Stimulated activated CD4-positive, alpha-beta T cell treated with anti-CD3 and anti-CD28 coated beads, Interleukin-12 subunit alpha, Interleukin-12 subunit beta, amount 100 ng/mL, for 48 hours (primary cell): ENCODE data around the gene HLCS.
"Not testable (repeated sequence)": the region's sequence is repeated elsewhere in the genome, so short reads cannot be mapped to it uniquely, and the experiment has no call there.

Source experiments
- DNase-seq, 3 donors: peaks; one replicate each; pipeline ENCODE4 v3.0.0-alpha.2; 2020; ENCODE audit warnings: low read depth in 2 of 3, low spot score in 1 of 3

Gene HLCS

GRCh38 chr21:36959020-36959835 lies 7.2 kb downstream of the HLCS start:
- no peak for DNase-seq

GRCh38 chr21:36955783-36956182 lies 10.7 kb downstream of the HLCS start:
- no peak for DNase-seq

GRCh38 chr21:36952331-36952730 lies 14.1 kb downstream of the HLCS start:
- not testable (repeated sequence) for DNase-seq

- no peak for DNase-seq
These were observed 17.0 kb downstream of the HLCS start for GRCh38 chr21:36949171-36950141.

GRCh38 chr21:36948686-36949085 lies 17.8 kb downstream of the HLCS start:
- DNase-seq: no peak

GRCh38 chr21:36946949-36947356 lies 19.5 kb downstream of the HLCS start:
- no peak for DNase-seq

- no peak for DNase-seq
These were observed 20.9 kb downstream of the HLCS start for GRCh38 chr21:36945496-36946138.

GRCh38 chr21:36936361-36937135 lies 29.9 kb downstream of the HLCS start:
- DNase-seq: no peak

GRCh38 chr21:36934864-36935420 lies 31.5 kb downstream of the HLCS start:
- DNase-seq: no peak

GRCh38 chr21:36932161-36932816 lies 34.2 kb downstream of the HLCS start:
- no peak for DNase-seq

- no peak for DNase-seq
These were observed 36.8 kb downstream of the HLCS start for GRCh38 chr21:36929622-36930021.

- no peak for DNase-seq
These were observed 37.5 kb downstream of the HLCS start for GRCh38 chr21:36928960-36929359.

- peak; percentile 56 to 82 (median 64) for DNase-seq
These were observed 38.8 kb downstream of the HLCS start for GRCh38 chr21:36927719-36928117.

- DNase-seq: no peak
These were observed 39.3 kb downstream of the HLCS start for GRCh38 chr21:36926989-36927718.

- DNase-seq: no peak
These were observed 43.2 kb downstream of the HLCS start for GRCh38 chr21:36923270-36923669.

- no peak for DNase-seq
These were observed 43.6 kb downstream of the HLCS start for GRCh38 chr21:36922861-36923260.

GRCh38 chr21:36918291-36918690 lies 48.2 kb downstream of the HLCS start:
- no peak for DNase-seq

- DNase-seq: no peak
These were observed 48.9 kb downstream of the HLCS start for GRCh38 chr21:36917471-36918158.

- DNase-seq: no peak
These were observed 49.8 kb downstream of the HLCS start for GRCh38 chr21:36916718-36917117.
